Parathyroid adenoma (tissue), 2 donors: ENCODE measurements around the gene TECR.
"Not testable (repeated sequence)": the region's sequence is repeated elsewhere in the genome, so short reads cannot be mapped to it uniquely, and the experiment has no call there.

Experiments
- H2AFZ ChIP-seq: fragments of 300-600 bp; sonication (generic); one replicate; pipeline ENCODE4 v1.7.0; 2017; ENCODE audit warnings: antibody characterized with exemption, mild to moderate bottlenecking
- H3K27ac ChIP-seq: fragments of 300-600 bp; sonication (generic); one replicate; pipeline ENCODE4 v1.7.0; 2017
- H3K27me3 ChIP-seq: fragments of 300-600 bp; sonication (generic); one replicate; pipeline ENCODE4 v1.7.0; 2017; ENCODE audit warnings: low read length; ENCODE audit not compliant: control insufficient read depth, insufficient read depth
- H3K36me3 ChIP-seq: fragments of 300-600 bp; sonication (generic); one replicate; pipeline ENCODE4 v1.7.0; 2017; ENCODE audit warnings: low read length; ENCODE audit not compliant: control insufficient read depth, insufficient read depth
- H3K4me1 ChIP-seq: fragments of 300-600 bp; sonication (generic); one replicate; pipeline ENCODE4 v1.7.0; 2017; ENCODE audit warnings: control low read depth
- H3K4me2 ChIP-seq: fragments of 300-600 bp; sonication (generic); one replicate; pipeline ENCODE4 v1.7.0; 2017; ENCODE audit warnings: low read length
- H3K4me3 ChIP-seq: fragments of 300-600 bp; sonication (generic); one replicate; pipeline ENCODE4 v1.7.0; 2017; ENCODE audit warnings: low read depth, low read length
- H3K79me2 ChIP-seq: fragments of 300-600 bp; sonication (generic); one replicate; pipeline ENCODE4 v1.7.0; 2017; ENCODE audit warnings: control low read depth
- H3K9ac ChIP-seq: fragments of 300-600 bp; sonication (generic); one replicate; pipeline ENCODE4 v1.7.0; 2017; ENCODE audit warnings: mild to moderate bottlenecking
- H3K9me3 ChIP-seq: fragments of 300-600 bp; sonication (generic); one replicate; pipeline ENCODE4 v1.7.0; 2017; ENCODE audit warnings: low read length; ENCODE audit not compliant: control insufficient read depth
- CTCF ChIP-seq: fragments of 300-600 bp; sonication (generic); IDR thresholded peaks from one replicate; pipeline ENCODE4 v1.7.0; 2017; ENCODE audit warnings: antibody characterized with exemption, mild to moderate bottlenecking
- donor health status: primary hyperparathyroidism.

The TECR gene

GRCh38 chr19:14502334-14503092 lies 26.9 kb upstream of the TECR start:
- peaks cover 5% of the 10 kb centered on the region for H3K4me1 ChIP-seq
- H3K79me2 ChIP-seq, result no peaks in the 10 kb centered on the region
- no peak overlapping the region for H3K4me2 ChIP-seq
- H2AFZ ChIP-seq, result no peak overlapping the region
- no peaks in the 10 kb centered on the region for H3K9me3 ChIP-seq
- H3K36me3 ChIP-seq, result no peaks in the 10 kb centered on the region
- TF ChIP-seq CTCF, result no peak
- H3K27me3 ChIP-seq, result no peaks in the 10 kb centered on the region
- H3K9ac ChIP-seq, result no peak overlapping the region
- no peak overlapping the region for H3K4me3 ChIP-seq
- H3K27ac ChIP-seq, result no peak overlapping the region

- TF ChIP-seq CTCF, result no peak
- Histone ChIP-seq H3K4me1 (peaks cover 4% of the 10 kb centered on the region), H3K27me3 (no peaks in the 10 kb centered on the region), H3K4me3 (no peak overlapping the region), H2AFZ (no peak overlapping the region), H3K9me3 (no peaks in the 10 kb centered on the region), H3K36me3 (no peaks in the 10 kb centered on the region), H3K79me2 (no peaks in the 10 kb centered on the region), H3K4me2 (no peak overlapping the region), H3K9ac (no peak overlapping the region), H3K27ac (no peak overlapping the region)
Measured at GRCh38 chr19:14503285-14503684, 26.1 kb upstream of the TECR start.

GRCh38 chr19:14504575-14504974 lies 24.8 kb upstream of the TECR start:
- not testable (repeated sequence) for H2AFZ ChIP-seq, H3K27ac ChIP-seq, H3K9ac ChIP-seq, H3K4me2 ChIP-seq, H3K79me2 ChIP-seq, H3K36me3 ChIP-seq, H3K9me3 ChIP-seq, H3K4me1 ChIP-seq, H3K27me3 ChIP-seq, H3K4me3 ChIP-seq

- no peaks in the 10 kb centered on the region for H3K36me3 ChIP-seq
- H3K79me2 ChIP-seq, result no peaks in the 10 kb centered on the region
- no peak overlapping the region for H3K4me3 ChIP-seq
- peak; percentile 60 for TF ChIP-seq CTCF
- peak overlapping the region; percentile 29 for H2AFZ ChIP-seq
- H3K4me2 ChIP-seq, result no peak overlapping the region
- H3K9ac ChIP-seq, result no peak overlapping the region
- H3K4me1 ChIP-seq, result peaks cover 4% of the 10 kb centered on the region
- H3K27ac ChIP-seq, result no peak overlapping the region
- H3K9me3 ChIP-seq, result no peaks in the 10 kb centered on the region
- H3K27me3 ChIP-seq, result no peaks in the 10 kb centered on the region
Measured at GRCh38 chr19:14505488-14506239, 23.7 kb upstream of the TECR start.

DNA sequence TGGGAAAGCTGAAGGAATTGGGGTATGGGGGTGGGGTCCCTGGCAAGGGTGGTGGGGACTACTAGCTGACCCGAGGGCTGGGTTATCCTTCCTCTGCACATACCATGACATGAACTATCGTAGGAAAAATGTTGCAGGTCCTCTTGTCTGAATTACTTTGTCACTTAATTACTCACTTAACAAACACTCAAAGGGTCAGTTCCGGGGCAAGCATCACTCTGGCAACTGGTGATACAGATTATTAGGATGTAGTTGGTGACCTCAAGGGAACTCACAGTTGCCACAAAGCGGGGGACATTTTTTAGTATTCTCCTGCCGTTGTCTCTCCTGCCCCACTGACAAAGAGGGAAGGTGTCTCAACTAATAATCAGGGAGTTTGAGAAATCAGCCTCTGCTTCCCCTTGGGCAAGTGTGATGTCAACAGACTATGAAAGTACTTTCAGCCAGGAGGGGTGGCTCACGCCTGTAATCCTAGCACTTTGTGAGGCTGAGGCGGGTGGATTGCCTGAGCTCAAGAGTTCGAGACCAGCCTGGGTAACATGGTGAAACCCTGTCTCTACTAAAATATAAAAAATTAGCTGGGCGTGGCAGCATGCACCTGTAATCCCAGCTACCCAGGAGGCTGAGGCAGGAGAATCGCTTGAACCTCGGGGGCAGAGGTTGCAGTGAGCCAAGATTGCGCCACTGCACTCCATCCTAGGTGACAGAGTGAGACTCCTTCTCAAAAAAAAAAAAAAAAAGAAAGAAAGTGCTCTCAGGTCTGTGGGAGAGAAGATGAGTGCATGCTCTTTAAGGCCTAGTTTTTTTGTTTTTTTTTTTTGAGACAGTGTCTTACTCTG lies 21.5 kb upstream of the TECR start:
- Histone ChIP-seq H3K27me3 (no peaks in the 10 kb centered on the region), H3K9me3 (no peaks in the 10 kb centered on the region), H3K9ac (no peak overlapping the region), H3K36me3 (no peaks in the 10 kb centered on the region), H3K4me3 (no peak overlapping the region), H2AFZ (no peak overlapping the region), H3K27ac (no peak overlapping the region), H3K4me1 (no peaks in the 10 kb centered on the region), H3K79me2 (no peaks in the 10 kb centered on the region), H3K4me2 (no peak overlapping the region)
- TF ChIP-seq CTCF, result no peak
